Natural killer cell (primary cell): ENCODE data around the gene ARID3C. TPM values are rescaled to one million over a fixed set of nuclear protein-coding genes. Genes with fewer than 3 reads are reported as not detected.

Experiments used
- ATAC-seq, 3 donors: fragments of 150-1000 bp in 2 of 3; fragments of 200-7000 bp in 1 of 3; cut with Tn5 transposase; 1 replicate in 1 of 3; 2 replicates in 2 of 3; pipeline ENCODE4 v1.10.0; 2021; ENCODE audit warnings: mild to moderate bottlenecking in 2 of 3, moderate library complexity in 2 of 3
- DNase-seq, 2 donors: peaks; one replicate each; pipeline versions ENCODE4 v3.0.0 to v3.0.0-alpha.2; 2013 to 2021; ENCODE audit warnings: mixed read lengths in 1 of 2
- H3K27ac ChIP-seq: one replicate; pipeline ENCODE4 v1.5.1; 2013; ENCODE audit warnings: mild to moderate bottlenecking, low read length
- H3K27me3 ChIP-seq: one replicate; pipeline ENCODE4 v1.6.1; 2013; ENCODE audit warnings: low read length; ENCODE audit not compliant: control insufficient read depth, insufficient read depth
- H3K36me3 ChIP-seq: one replicate; pipeline ENCODE4 v1.6.1; 2013; ENCODE audit warnings: low read length; ENCODE audit not compliant: control insufficient read depth, insufficient read depth
- H3K4me1 ChIP-seq: one replicate; pipeline ENCODE4 v1.6.1; 2013; ENCODE audit warnings: low read length; ENCODE audit not compliant: control insufficient read depth, insufficient read depth
- H3K4me3 ChIP-seq: one replicate; pipeline ENCODE4 v1.5.1; 2013; ENCODE audit warnings: low read length
- H3K9me3 ChIP-seq: one replicate; pipeline ENCODE4 v1.6.1; 2013; ENCODE audit warnings: low read length; ENCODE audit not compliant: control insufficient read depth, insufficient read depth
- H3K27ac Mint-ChIP-seq, 2 donors: one replicate each; pipeline ENCODE4 v1.8.0; 2022; ENCODE audit warnings: mild to moderate bottlenecking in 2 of 2, mixed read lengths in 2 of 2, moderate library complexity in 1 of 2
- H3K27me3 Mint-ChIP-seq, 2 donors: one replicate each; pipeline ENCODE4 v1.8.0; 2022; ENCODE audit warnings: low read depth in 2 of 2, mixed read lengths in 2 of 2
- H3K36me3 Mint-ChIP-seq: one replicate; pipeline ENCODE4 v1.8.0; 2022; ENCODE audit warnings: mixed read lengths
- H3K4me1 Mint-ChIP-seq, 2 donors: one replicate each; pipeline ENCODE4 v1.8.0; 2022; ENCODE audit warnings: mixed read lengths in 2 of 2
- H3K4me3 Mint-ChIP-seq: one replicate; pipeline ENCODE4 v1.8.0; 2022; ENCODE audit warnings: mild to moderate bottlenecking, moderate library complexity, mixed read lengths
- H3K9me3 Mint-ChIP-seq, 2 donors: one replicate each; pipeline ENCODE4 v1.8.0; 2022; ENCODE audit warnings: mixed read lengths in 2 of 2
- CTCF ChIP-seq: fragments of 200-600 bp; IDR thresholded peaks from one replicate; pipeline ENCODE4 v1.8.0; 2022; ENCODE audit warnings: antibody characterized with exemption
- WGBS: methylation state at CpG from one replicate; pipeline ENCODE4 v1.1.7; 2013; ENCODE audit warnings: missing lambda C conversion rate; ENCODE audit not compliant: insufficient coverage; 5-methylcytosine and 5-hydroxymethylcytosine counted together
- intact Hi-C: fragments of 100-400 bp; cut with micrococcal nuclease; formaldehyde crosslinking; loops from one replicate; pipeline ENCODE4 v1.14.2; 2022
- total RNA-seq, 4 donors: library from RNA; stranded (reverse); fragments of 120-200 nt in 1 of 4; gene quantifications; one replicate each; pipeline versions ENCODE4 v1.2.3 to v1.2.4, GENCODE V29; 2013 to 2022

The ARID3C gene
- total RNA-seq, 3 donors from 2014 or later (not counting 1 experiment from before 2014, with no cell fraction given): 0.24 to 0.77 TPM; not detected in 1

DNA sequence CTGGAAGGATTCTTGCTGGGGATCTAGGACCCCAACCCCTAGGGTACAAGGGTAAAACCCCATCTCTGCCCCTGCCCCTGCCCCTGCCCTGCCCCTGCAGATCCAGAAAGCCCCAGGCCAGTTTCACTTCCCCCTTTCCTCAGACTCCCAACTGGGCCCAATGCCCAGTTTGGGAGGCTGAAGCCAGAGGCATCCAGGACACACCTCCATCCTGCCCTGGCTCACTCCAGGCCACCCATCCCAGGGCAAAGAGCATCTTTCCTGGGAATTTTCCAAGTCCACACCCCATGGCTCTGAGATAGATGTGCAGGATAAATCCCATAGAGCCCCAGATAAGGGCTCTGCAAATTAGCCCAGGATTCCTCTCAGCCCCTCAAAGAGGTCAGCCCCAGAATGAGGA lies 56.8 kb downstream of the ARID3C start:
- intact Hi-C loops: no loop called here
- Histone ChIP-seq H3K36me3 (no peaks in the 10 kb centered on the region), H3K4me3 (no peak overlapping the region), H3K27ac (no peak overlapping the region), H3K9me3 (no peaks in the 10 kb centered on the region), H3K4me1 (no peaks in the 10 kb centered on the region), H3K27me3 (peaks cover 6% of the 10 kb centered on the region)
- no peak for TF ChIP-seq CTCF
- Mint-ChIP-seq H3K27ac (no peak overlapping the region), H3K27me3 (peaks cover 30 to 35% of the 10 kb centered on the region in 2 donors), H3K36me3 (no peaks in the 10 kb centered on the region), H3K9me3 (no peaks in the 10 kb centered on the region), H3K4me3 (no peak overlapping the region), H3K4me1 (peaks cover 0 to under 1% of the 10 kb centered on the region in 2 donors)
- ATAC-seq: no peak
- no peak for DNase-seq

DNA sequence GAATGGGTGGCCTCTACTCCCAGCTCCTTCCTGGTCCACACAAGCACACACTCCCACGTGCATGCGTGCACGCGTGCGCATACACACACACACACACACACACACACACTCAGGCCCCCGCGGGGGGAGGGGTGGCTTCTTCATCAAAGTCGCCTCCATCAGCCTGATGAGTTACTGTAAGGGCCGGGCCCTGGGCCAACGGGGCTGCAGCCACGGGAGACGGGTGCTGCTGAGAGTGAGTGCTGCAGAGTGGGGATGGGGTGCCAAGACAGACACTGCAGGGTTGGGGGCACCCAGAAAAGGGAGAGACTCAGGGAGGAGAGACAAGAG lies 57.4 kb downstream of the ARID3C start:
- Histone ChIP-seq H3K4me1 (no peaks in the 10 kb centered on the region), H3K36me3 (no peaks in the 10 kb centered on the region), H3K9me3 (no peaks in the 10 kb centered on the region), H3K27ac (no peak overlapping the region), H3K4me3 (no peak overlapping the region), H3K27me3 (no peaks in the 10 kb centered on the region)
- ATAC-seq (no peak), DNase-seq (no peak)
- intact Hi-C loops: no loop called here
- Mint-ChIP-seq H3K4me1 (no peaks in the 10 kb centered on the region), H3K9me3 (no peaks in the 10 kb centered on the region), H3K27ac (no peak overlapping the region), H3K27me3 (peaks cover 26 to 37% of the 10 kb centered on the region in 2 donors), H3K4me3 (no peak overlapping the region), H3K36me3 (no peaks in the 10 kb centered on the region)
- TF ChIP-seq CTCF: no peak
- 89% methylated on average over 12 of the region's 12 CpGs for WGBS

Other genes starting within 250 kb of the ARID3C start
- gene FAM219A, start 170.5 kb downstream of the ARID3C start, total RNA-seq: 10 to 100 TPM; 18.9 to 20.6 (median 19.2) TPM
- gene DNAI1, start 170.3 kb downstream of the ARID3C start, total RNA-seq: not detected
- gene ENHO, start 106.1 kb downstream of the ARID3C start, total RNA-seq: 1 to 10 TPM in 1 of 3 donors, under 1 TPM in 1, not detected in 1; 0.34 to 1.7 TPM
- not detected for gene CNTFR, start 39.3 kb downstream of the ARID3C start, total RNA-seq
- gene RPP25L, start 17.0 kb downstream of the ARID3C start, total RNA-seq: 10 to 100 TPM in 1 of 3 donors, 1 to 10 TPM in 2; 9.3 to 15.0 (median 9.8) TPM
- 100 to 1,000 TPM; 135 to 171 (median 147) TPM for gene DCTN3, start 8.6 kb downstream of the ARID3C start, total RNA-seq
- 10 to 100 TPM; 22.1 to 29.8 (median 23.0) TPM for gene SIGMAR1, start 8.7 kb upstream of the ARID3C start, total RNA-seq
- 100 to 1,000 TPM in 1 of 3 donors, 10 to 100 TPM in 2; 81.9 to 118 (median 89.3) TPM for gene GALT, start 17.6 kb upstream of the ARID3C start, total RNA-seq
- gene IL11RA, start 23.1 kb upstream of the ARID3C start, total RNA-seq: 10 to 100 TPM; 64.2 to 91.1 (median 66.1) TPM
- gene CCL27, start 33.6 kb upstream of the ARID3C start, total RNA-seq: not detected
- gene CCL19, start 62.2 kb upstream of the ARID3C start, total RNA-seq: not detected
- gene CCL21, start 81.1 kb upstream of the ARID3C start, total RNA-seq: not detected